ENCODE data around the gene FKBP9.
"Not testable (repeated sequence)": the region's sequence is repeated elsewhere in the genome, so short reads cannot be mapped to it uniquely, and the experiment has no call there.

Gene FKBP9

DNA sequence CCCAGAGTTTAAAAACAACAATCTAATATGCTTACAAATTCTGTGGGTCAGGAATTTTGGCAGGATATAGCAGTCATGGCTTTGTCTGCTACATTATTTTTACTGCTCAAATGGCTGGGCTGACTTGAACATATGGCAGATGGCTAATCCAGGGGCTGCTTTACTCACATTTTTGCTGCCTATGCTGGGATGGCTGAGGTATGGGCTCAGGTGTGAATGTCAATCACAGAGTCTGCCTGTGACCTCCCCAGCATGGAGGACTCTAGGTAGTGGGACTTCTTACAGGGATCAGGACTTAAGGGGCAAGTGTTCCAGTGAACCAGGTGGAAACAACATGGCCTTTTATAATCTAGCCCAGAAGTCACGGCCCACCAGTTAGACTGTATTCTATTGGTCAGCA lies 4.4 kb upstream of the FKBP9 start:
- no peak for DNase-seq (ENCODE audit: low read depth, low spot score)

DNA sequence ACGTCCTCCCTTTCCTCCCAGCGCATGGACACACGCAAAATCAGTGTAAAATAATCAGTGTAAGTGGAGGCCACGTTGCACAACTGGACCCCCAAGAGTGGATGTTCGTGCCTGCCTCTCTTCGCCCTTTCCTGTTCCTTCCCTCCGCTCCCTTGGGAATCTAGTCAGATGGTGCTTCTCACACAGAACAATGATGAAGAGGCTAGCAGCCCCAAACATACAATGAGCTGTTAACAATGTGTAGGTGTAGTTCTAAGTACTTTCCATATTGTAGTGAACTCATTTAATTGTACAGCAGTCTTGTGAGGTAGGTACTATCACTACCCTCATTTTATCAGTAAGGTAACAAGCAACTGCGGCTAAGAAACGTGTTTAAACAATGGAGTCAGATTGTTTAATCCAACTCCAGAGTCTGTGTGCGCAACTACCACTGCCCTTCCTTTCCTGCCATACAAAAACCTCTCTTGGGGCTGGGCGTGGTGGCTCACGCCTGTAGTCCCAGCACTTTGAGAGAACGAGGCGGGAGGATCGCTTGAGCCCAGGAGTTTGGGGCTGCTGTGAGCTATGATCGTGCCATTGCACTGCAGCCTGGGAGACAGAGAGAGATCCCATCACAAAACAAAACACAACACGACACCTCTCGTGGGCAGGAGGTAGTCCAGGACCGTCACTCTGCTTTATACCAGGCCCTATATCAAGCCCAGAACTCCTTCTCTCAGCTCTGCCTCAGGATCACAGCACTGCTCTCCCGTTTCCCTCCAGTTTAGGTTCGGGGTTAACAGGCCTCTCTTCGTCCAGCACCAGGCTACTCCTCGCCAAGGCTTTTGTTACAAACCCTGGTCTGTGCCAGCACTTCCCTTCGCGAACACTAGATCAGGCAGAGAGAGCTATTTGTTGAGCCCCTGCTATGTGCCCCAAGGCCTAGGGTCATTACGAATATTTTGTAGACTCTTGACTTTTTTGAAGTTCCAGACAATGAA lies 1.1 kb downstream of the FKBP9 start:
- DNase-seq (ENCODE audit: low read depth, low spot score) = peak; percentile 62

DNA sequence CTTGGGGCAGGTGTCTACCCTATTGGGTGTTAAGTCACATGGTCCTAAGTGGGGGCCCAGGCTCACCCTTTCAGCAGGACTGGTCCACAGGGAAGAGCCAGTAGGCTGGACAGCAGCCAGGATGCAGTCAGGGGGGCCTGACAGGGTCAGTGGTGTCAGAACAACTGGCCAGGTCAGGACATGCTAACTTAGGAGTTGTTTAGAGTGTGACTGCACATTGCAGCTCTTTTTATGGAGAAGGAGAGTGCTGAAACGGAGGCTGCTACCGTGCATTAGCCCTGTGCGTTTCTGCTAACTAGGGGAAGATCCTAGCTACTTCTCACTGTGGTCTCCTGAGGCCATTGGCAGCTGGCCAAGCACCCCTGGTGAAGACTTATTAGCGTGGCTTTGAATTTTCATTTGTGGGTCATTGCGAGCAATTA lies 6.7 kb downstream of the FKBP9 start:
- not testable (repeated sequence) for DNase-seq (ENCODE audit: low read depth, low spot score)

DNA sequence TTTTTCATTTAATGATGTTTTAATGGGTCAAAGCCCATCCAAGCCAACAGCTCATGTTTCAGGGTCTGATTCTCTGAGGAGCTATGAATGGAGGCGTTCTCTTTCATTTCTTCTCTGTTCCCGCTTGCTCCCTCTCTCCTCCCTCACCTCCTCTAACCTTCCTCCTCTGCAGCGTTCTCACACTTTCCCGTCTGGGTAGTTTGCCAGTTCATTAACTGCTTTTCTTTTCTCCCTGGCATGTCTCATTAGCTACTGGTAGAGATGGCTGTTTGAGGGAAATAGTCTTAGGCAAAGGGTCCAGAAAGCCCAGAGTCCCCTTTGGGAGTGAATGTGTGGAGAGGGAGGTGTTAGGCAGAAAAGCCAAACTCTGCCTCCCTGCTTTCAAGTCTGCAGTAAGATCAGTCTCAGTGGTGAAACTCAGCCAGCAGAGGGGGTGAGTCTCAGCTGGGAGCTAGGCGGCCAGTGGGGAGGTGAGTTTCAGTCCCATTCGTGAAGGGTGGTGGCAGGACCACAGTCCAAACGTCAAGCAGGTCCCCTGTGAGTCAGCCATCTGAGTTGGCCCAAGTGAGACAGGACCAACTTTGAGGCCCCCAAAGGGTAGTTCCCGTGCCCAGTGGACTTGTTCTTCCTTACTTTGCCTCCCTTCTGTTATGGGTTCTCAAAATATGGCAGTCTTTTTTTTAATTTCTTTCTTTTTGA lies 7.4 kb downstream of the FKBP9 start:
- DNase-seq (ENCODE audit: low read depth, low spot score) = not testable (repeated sequence)

DNA sequence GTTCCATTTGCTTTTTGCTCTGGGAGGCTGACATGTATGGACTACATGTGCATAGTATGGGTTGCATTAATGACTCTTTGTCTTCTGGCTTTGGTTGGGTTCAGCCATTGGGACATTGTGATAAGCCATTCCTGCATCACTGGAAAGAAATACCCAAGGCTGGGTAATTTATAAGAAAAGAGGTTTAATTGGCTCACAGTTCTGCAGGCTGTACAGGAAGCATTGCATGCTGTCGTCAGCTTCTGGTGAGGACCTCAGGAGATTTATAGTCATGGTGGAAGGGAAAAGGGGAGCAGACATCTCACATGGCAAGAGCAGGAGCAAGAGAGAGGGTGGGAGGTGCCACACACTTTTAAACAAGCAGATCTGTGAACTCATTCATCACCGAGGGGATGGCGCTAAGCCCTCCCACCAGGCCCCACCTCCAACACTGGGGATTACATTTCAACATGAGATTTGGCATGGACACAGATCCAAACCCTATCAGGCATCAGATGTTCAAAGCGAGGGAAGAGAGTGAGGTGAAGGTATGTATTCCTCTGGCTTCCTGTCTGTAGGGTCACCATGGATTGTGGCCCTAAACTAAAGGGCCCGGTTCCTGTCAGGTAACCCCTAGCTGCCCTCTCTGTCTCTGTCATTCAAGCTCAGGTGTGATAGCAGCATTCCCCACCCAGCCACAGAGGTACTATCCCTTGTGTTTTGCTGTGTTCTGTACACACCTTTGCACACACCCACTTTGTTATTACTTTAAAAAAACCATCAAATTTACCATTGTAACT lies 9.4 kb downstream of the FKBP9 start:
- DNase-seq (ENCODE audit: low read depth, low spot score) = not testable (repeated sequence)

DNA sequence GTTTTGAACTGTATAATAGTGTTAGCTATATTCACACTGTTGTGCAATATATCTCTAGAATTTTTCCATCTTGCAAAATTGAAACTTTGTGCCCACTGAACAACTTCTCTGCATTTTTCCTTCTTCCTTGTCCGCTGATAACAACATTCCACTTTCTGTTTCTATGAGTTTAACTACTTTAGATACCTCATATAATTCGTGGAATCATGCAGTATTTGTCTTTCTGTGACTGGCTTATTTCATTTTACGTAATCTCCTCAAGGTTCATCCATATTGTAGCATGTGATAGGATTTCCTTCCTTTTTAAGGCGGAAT lies 10.0 kb downstream of the FKBP9 start:
- DNase-seq (ENCODE audit: low read depth, low spot score) = not testable (repeated sequence)

DNA sequence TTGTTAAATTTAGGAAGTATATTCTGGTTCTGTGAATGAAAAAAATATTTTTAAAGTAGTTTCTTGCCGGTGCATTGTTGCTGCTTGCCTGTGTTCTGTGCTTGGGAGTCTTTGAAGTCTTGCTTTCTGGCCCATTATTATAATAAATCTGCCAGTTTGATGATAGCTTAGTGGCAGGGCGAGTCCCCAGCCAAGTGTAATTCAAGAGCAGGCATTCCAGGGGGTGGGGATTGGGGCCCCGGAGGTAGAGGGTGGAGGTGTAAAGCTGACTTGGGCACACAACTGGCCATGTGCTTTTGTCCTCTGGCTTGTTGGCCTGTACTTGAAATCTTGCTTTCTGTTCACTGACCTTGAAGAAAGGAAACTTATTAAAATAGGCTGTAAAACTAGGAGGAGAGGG lies 14.7 kb downstream of the FKBP9 start:
- not testable (repeated sequence) for DNase-seq (ENCODE audit: low read depth, low spot score)

DNA sequence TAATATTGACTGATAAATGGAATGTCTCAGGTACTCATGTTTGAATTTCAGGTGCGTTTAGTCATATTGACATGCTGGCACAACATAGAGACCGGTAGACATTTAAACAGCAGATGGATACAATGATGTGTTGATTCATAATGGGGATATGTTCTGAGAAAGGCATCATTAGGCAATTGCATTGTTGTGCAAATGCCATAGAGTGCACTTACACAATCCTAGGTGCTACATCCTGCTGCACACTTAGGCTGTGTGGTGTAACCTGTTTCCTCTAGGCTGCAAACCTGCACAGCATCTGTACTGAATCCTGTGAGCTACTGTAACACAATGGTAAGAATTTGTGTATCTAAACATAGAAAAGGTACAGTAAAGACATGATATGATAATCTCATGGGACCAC lies 19.9 kb downstream of the FKBP9 start:
- DNase-seq (ENCODE audit: low read depth, low spot score) = not testable (repeated sequence)

DNA sequence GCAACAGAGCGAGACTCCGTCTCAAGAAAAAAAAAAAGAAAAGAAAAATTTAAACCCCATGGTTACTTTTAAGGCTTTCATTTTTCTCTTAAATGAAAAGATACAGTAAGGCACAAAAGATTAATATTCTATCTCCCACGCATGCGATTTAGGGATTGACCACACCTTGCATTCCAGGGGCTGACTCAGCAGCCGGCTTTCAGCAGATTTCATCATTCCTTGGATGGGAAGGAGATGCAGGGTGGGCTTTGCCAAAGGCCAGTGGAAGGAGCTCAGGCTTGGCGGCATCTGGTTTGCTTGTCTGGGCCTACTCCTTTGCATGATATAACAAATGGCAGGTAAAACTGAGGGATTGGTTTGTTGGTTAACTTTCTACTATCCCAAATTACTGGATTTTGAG lies 22.0 kb downstream of the FKBP9 start:
- not testable (repeated sequence) for DNase-seq (ENCODE audit: low read depth, low spot score)

DNA sequence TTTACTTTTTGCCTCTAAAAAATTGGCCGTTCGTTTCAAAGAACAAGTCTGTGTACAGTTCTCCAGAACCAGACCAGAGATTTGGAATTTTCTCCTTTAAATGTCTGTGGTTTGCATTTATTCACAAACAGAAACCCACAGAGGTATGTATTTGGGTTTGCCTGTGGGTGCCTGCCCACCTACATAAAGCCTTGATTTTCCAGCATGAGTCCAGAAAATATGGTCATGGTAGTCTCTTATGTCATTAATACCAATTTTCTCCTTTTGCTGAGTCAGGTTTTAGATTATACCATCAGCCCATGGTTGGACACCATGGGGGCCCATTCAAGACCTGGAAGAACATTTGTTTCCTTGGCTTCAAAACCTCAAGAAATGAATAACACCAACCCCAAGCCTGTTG lies 22.7 kb downstream of the FKBP9 start:
- DNase-seq (ENCODE audit: low read depth, low spot score) = not testable (repeated sequence)

DNA sequence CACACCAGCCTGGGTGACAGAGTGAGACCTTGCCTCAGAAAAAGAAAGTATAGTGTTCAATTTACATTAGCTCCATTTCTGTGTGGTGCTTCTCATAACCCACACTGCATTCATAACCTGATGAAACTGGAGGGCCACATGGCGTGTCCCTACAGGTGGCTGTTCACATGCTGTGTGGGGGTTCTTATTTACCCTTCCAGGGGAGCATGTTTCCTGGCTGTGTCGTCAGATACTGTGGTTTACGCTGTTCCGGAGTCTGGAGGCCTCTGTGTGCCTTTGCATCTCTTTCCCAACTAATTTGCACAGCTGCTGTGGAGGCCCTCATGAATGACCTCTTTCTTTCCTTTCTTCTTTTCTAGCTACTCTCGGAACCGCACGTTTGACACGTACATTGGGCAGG lies 30.9 kb downstream of the FKBP9 start:
- not testable (repeated sequence) for DNase-seq (ENCODE audit: low read depth, low spot score)

DNA sequence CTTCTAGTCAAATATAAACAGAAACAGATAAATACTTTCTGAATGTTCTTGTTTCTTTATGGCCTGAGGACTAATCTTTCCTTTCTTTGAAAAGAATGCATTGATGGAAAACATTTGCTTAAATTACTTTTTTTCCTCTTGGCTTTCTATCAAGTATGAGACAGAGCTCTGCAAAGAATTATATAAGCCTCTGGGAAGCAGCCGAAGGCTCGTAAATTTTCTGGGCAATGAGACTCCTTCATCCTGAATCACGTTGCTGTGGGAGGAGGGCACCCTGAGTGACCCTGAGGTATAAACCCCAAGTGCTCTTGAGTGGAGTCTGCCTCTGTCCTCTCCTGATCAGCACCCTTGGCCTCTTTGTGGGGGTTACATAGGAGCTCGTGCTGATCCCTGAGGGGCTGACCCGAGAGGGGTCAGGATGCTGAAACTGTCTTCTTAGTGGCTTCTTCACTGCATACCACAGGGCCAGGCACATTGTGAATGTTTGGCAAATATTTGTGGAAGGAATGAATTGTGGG lies 33.9 kb downstream of the FKBP9 start:
- DNase-seq (ENCODE audit: low read depth, low spot score) = not testable (repeated sequence)

DNA sequence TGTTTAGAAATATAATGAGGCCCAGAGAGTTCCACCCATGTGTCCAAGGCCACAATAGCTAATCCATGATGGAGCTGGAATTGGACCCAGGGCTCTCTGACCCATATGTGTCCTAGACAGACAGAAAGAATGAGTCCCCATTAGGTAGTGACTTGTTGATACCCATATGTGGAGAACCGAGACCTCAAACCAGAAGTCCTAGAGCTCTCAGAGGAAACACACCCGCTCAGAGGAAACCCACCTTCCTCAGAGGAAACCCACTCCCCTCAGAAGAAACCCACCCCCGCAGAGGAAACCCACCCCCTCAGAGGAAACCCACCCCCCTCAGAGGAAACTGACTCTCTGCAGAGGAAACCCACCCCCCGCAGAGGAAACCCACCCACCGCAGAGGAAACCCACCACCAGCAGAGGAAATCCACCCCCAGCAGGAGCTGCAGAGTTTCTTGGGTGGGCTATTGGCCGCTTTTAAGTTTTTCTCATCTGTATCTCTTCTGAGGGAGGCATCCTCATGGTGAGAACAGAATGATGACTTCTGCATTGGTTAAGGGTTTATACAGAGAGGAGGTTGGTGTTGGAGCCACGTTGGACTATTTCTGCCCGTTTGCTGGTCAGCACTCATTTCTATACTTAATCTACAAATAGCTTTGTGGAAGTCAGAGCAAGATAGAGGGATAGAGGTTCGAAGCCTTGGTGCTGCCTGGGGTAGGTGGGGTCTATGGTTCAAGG lies 34.9 kb downstream of the FKBP9 start:
- not testable (repeated sequence) for DNase-seq (ENCODE audit: low read depth, low spot score)

DNA sequence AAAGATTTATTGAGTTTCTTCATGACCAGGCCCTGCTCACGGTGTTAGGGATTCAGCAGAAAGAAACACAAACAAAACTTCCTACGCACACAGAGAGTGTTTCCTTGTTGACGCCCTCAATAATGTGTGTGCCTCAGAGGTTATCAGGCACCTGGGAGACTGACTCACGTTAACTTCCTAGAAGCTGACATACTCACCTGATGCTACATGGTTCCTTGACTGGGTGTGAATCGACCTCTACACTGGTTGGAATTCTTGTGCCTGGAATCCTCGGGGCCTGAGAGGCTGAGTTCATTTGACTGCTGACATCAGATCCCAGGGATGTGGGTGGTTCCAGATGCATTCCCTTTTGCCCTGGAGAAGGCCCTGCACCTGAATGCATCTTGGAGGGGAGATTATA lies 35.5 kb downstream of the FKBP9 start:
- DNase-seq (ENCODE audit: low read depth, low spot score) = not testable (repeated sequence)

DNA sequence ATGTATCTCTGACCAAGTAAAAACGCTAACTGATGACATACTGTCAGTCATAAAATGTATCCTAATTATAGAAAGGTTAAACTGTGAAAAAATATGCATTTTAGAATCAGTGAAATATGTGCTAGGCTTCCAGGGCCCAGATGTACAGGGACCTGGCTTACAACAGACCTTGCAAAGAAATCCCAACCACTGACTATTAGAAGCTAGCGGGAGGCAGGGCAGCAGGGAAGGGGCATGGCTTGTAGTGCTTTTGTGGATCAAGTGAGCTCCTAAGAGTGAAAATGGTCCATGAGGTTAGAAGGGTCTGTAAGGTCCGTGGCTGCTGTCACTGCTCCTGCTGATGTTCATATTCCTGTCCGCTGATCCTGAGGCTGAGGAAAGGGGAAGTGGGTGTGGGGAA lies 40.7 kb downstream of the FKBP9 start:
- not testable (repeated sequence) for DNase-seq (ENCODE audit: low read depth, low spot score)

DNA sequence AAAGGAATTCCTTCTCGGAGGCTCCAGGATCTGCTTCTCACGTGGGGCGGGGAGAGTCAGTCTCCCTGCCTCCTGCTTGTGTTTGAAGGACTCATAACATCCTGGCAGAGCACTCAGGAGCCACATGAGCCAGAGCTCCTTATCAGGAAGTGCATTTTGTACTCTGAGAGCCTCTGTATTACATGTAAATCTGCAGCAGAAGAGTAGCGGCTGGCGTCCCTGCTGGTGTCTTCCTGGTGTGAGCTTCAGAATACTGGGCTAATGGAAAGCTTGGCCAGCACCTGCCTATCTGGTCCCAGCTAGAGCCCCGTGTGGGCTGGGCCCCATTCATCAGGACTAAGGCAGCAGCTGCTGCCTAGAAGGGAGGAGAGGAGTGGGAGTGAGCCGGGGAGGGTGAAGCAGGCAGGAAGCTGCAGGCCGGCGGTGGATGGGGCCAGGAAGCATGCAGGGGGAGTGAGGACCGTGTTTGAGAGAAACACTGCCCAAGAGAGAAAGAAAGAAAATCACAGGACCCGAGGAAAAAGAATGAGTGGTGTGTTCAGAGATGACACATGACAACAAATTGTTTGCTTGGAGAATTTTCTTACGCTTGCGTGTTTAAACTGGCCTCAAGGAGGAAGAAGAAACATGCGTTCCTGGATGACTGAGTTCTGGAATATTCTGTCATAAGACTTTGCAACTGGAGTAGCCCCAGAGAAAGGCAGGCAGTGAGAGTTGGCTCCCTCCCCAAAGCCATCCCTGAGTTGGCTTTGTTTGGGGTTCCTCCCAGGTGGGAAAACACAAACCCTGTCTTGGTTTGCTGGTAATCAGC lies 41.3 kb downstream of the FKBP9 start:
- DNase-seq (ENCODE audit: low read depth, low spot score) = not testable (repeated sequence)

DNA sequence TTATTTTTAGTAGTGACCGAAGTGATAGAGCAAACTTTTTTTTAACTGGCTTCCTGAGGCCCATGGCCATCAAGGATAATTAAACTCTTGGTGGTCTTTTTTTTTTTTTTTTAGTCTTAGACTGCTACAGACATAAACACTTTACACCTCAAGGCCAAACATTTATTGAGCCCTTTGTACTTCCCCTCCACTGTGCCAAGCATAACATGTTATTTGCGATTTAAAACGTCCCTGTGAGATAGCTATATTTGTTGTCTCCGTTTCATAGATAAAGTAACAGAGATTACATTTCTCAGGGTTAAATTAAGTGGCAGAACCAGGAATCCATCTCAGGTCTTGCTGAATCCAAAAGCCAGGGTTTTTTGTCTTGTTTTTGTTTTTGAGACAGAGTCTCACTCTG lies 42.1 kb downstream of the FKBP9 start:
- not testable (repeated sequence) for DNase-seq (ENCODE audit: low read depth, low spot score)

DNA sequence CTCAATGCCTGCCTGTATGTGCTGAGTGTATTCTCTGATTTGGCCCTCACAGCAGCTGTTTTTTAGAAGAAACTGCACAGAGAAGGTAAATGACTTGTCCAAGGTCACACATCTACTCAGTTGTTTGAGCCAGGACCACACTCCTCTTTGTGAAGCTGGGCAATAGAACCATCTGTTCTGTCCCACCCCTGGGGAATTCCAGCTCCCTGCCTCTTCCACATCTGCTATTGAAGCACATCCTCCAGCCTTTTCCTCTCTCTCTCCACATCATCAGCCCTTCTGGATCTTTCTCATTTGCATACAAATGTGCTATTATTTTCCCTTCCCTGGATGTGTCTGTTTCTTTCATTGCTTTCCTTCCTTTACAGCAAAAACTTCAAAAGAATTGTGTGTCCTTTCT lies 45.9 kb downstream of the FKBP9 start:
- not testable (repeated sequence) for DNase-seq (ENCODE audit: low read depth, low spot score)

DNA sequence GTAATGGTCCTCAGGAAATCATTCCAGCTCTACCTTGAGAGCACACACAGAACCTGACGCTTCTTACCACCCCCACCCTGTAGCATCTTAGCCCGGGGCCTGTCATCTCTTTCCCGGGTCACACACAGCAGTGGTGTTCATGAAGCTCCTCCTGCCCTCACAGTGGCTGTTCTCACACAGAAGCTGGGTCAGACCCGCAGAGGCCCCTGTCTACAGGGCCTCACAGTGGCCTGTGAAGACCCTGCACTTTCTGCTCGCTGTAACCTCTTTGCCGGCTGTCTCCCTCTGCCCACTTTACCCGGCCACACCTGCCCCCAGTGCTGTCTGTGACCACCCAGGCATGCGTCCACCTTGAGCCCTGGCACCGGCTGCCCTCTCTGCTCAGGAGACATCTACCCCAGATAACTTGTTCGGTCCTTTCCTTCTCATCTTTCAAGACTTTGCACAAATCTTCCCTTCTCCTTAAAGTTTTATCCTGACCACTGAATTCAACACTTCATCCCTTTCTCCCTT lies 46.9 kb downstream of the FKBP9 start:
- DNase-seq (ENCODE audit: low read depth, low spot score) = not testable (repeated sequence)

DNA sequence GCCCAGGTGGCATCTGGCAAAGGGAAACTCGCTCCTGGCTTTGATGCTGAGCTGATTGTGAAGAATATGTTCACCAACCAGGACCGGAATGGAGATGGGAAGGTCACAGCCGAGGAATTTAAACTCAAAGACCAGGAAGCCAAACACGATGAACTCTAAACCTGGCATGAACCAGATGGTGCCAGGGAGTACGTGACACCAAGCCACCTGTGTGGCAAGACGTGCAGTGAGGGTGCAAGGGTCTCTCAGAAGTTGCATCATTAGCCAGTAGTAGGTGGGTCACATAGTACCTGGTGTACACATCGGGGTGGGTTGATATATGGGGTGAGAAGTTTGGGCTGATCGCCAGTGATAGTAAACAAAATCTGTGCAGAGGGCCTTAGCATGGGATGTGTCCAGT lies 48.0 kb downstream of the FKBP9 start:
- DNase-seq (ENCODE audit: low read depth, low spot score) = not testable (repeated sequence)

All from brain pericyte (primary cell).